ENCODE measurements around the gene SYT13. TPM values are rescaled to one million over a fixed set of nuclear protein-coding genes. Genes with fewer than 3 reads are reported as not detected.
A peak's percentile ranks its signal among the peaks of the same experiment; 100 is the strongest.
"Not testable (repeated sequence)": the region's sequence is repeated elsewhere in the genome, so short reads cannot be mapped to it uniquely, and the experiment has no call there.

Gene SYT13
- total and polyA plus RNA-seq, 5 donors, result 12.8 to 28.5 (median 22.2) TPM

- WGBS, result 31% methylated on average over 11 of the region's 11 CpGs
These were observed 7.5 kb upstream of the SYT13 start for GRCh38 chr11:45293566-45294192.

DNA sequence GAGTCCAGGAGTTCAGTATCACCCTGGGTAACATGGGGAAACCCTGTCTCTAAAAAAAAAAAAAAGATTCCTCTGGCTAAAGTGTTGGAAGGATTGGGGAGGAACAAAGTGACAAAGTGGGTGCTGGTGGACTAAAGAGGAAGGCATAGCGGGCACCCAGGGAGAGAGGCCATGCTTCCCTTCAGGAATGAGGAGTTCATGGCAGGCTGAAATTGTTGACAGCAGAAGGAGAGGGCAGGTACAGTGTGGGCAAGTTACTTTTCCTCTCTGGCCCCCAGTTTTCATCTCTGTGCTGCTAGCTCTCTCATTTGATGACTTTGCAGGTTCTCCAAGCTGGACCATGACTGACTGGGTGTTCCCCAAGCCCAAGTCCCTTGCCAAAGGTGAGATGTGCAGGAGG lies 4.4 kb upstream of the SYT13 start:
- no peaks in the 10 kb centered on the region for H3K27me3 ChIP-seq (ENCODE audit: control insufficient read depth, insufficient read depth)
- H3K4me1 ChIP-seq (ENCODE audit: control insufficient read depth, insufficient read depth, low read length), result no peaks in the 10 kb centered on the region
- H3K27ac ChIP-seq (ENCODE audit: low read length), result no peak overlapping the region
- no peak for DNase-seq
- no peak for ATAC-seq
- H3K9me3 ChIP-seq (ENCODE audit: control insufficient read depth, low read length), result peaks cover 4% of the 10 kb centered on the region
- no peak overlapping the region for H3K4me3 ChIP-seq (ENCODE audit: low read length)
- 82% methylated on average over 1 of the region's 1 CpG for WGBS
- intact Hi-C loops (cut with DNase I), result loop anchor here in 2 of 4 donors (5.0 to 10.0 kb wide), 3 partner anchors 86 to 356 kb away; no protein-coding TSS in a partner anchor

More at GRCh38 chr11:45293566-45294192, 7.5 kb upstream of the SYT13 start:
- H3K4me3 ChIP-seq (ENCODE audit: low read length); H3K9me3 ChIP-seq (ENCODE audit: control insufficient read depth, low read length); H3K27ac ChIP-seq (ENCODE audit: low read length); H3K27me3 ChIP-seq (ENCODE audit: control insufficient read depth, insufficient read depth); H3K4me1 ChIP-seq (ENCODE audit: control insufficient read depth, insufficient read depth, low read length): not testable (repeated sequence)
- DNase-seq, result peak; percentile 81 to 91 (median 87)
- peak; percentile 90 to 91 for ATAC-seq
- intact Hi-C loops (cut with DNase I), result loop anchor here in 3 of 4 donors (2.0 to 10.0 kb wide), 4 partner anchors 89 to 359 kb away; no protein-coding TSS in a partner anchor

DNA sequence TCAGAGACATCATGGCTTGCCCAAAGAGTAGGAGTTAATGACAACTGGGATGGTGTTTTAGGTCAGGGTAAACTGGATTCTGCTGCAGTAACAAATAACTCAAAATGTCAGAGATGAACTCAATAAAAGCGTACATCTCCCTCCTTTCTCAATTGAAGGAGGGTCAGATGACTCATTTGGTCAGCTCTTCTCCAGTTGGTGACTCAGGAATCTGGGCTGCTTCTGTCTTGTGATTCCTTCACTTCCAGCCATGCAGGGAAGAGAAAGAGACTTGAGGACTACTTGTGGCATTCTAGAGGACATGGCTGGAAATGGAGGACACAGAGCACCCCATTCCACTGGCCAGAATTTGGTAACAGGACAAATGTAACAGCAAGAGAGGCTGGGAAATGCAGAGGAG lies 3.2 kb upstream of the SYT13 start:
- H3K27me3 ChIP-seq (ENCODE audit: control insufficient read depth, insufficient read depth), result peaks cover 2% of the 10 kb centered on the region
- no peak overlapping the region for H3K27ac ChIP-seq (ENCODE audit: low read length)
- peaks cover 4% of the 10 kb centered on the region for H3K9me3 ChIP-seq (ENCODE audit: control insufficient read depth, low read length)
- intact Hi-C loops (cut with DNase I), result loop anchor here in 1 of 4 donors (10.0 kb wide), 1 partner anchor 355 kb away; no protein-coding TSS in a partner anchor
- 59% methylated on average over 1 of the region's 1 CpG for WGBS
- ATAC-seq (no peak), DNase-seq (no peak)
- no peak overlapping the region for H3K4me3 ChIP-seq (ENCODE audit: low read length)
- no peaks in the 10 kb centered on the region for H3K4me1 ChIP-seq (ENCODE audit: control insufficient read depth, insufficient read depth, low read length)

GRCh38 chr11:45288339-45288738 lies 2.2 kb upstream of the SYT13 start:
- 49% methylated on average over 2 of the region's 2 CpGs for WGBS
- H3K4me3 ChIP-seq (ENCODE audit: low read length), result no peak overlapping the region
- H3K9me3 ChIP-seq (ENCODE audit: control insufficient read depth, low read length), result peaks cover 4% of the 10 kb centered on the region
- intact Hi-C loops (cut with DNase I), result loop anchor here in 1 of 4 donors (10.0 kb wide), 1 partner anchor 354 kb away; no protein-coding TSS in a partner anchor
- peaks cover 2% of the 10 kb centered on the region for H3K27me3 ChIP-seq (ENCODE audit: control insufficient read depth, insufficient read depth)
- DNase-seq (no peak), ATAC-seq (no peak)
- H3K4me1 ChIP-seq (ENCODE audit: control insufficient read depth, insufficient read depth, low read length), result no peaks in the 10 kb centered on the region
- H3K27ac ChIP-seq (ENCODE audit: low read length), result no peak overlapping the region

DNA sequence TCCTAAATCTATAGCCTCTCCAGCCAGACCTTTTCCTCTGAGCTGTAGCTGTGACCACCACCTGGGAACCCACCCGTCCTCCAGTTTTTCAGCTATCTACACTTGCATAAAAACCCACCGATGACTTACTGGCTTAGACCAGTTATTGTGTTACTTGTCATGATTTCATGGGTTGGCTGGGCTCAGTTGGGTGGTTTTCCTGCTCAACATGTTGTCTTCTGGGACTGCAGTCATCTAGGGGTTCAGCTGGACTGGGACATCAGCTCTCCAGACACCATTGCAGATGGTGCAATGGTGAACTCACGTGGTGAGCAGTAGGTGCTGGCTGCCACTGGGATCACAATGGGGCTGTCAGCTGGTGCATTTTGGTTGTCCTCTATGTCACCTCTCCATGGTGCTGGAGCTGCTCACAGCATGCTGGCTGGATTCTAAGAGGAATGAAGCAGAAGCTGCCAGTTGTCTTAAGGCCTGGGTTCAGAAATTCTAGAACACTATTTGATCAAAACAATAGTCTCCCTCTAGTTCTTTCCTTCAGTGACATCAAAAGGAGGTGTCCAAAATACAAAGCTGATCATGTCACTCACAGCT lies 1.3 kb upstream of the SYT13 start:
- ATAC-seq (no peak), DNase-seq (no peak)
- Histone ChIP-seq H3K9me3 (ENCODE audit: control insufficient read depth, low read length) (peaks cover 4% of the 10 kb centered on the region), H3K4me3 (ENCODE audit: low read length) (no peak overlapping the region), H3K4me1 (ENCODE audit: control insufficient read depth, insufficient read depth, low read length) (no peaks in the 10 kb centered on the region), H3K27me3 (ENCODE audit: control insufficient read depth, insufficient read depth) (peaks cover 2% of the 10 kb centered on the region), H3K27ac (ENCODE audit: low read length) (no peak overlapping the region)
- 73% methylated on average over 3 of the region's 3 CpGs for whole genome bisulfite sequencing
- intact Hi-C loops (cut with DNase I), result loop anchor here in 1 of 4 donors (10.0 kb wide), 1 partner anchor 353 kb away; no protein-coding TSS in a partner anchor

DNA sequence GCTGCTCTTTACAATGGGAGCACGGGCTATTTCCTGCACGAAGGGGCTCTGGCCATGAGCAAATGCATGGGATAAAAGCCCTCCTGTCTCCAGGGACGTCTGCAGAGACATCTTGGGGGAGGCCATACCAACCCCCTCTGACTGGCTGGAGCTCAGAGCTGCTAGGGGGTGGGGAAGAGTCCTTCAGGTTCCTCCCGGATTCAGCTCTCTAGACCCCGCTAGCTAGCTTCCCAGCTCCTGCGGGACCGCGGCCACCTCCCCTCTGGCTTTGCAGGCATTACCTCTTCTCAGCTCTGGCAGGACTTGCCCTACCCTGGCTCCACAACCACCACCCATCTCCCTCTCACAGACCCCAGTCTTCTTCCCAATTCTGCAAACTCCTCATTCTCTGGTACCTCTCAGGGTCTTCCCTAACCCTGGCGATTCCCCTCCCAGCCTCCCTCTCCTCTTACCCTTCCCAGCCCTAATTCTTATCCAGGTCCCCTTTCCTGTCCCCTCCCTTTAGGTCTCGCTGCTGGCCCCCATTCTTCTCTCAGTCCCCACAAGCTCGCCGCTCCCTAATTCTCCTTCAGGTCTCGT lies 802 bp downstream of the SYT13 start:
- Histone ChIP-seq H3K4me3 (ENCODE audit: low read length) (no peak overlapping the region), H3K27me3 (ENCODE audit: control insufficient read depth, insufficient read depth) (peaks cover 2% of the 10 kb centered on the region), H3K27ac (ENCODE audit: low read length) (no peak overlapping the region), H3K4me1 (ENCODE audit: control insufficient read depth, insufficient read depth, low read length) (no peaks in the 10 kb centered on the region), H3K9me3 (ENCODE audit: control insufficient read depth, low read length) (peaks cover 4% of the 10 kb centered on the region)
- intact Hi-C loops (cut with DNase I), result loop anchor here in 1 of 4 donors (10.0 kb wide), 1 partner anchor 351 kb away; no protein-coding TSS in a partner anchor
- 17% methylated on average over 13 of the region's 13 CpGs for WGBS
- ATAC-seq, result peak in 1 of 2 donors; percentile 10
- DNase-seq, result no peak

GRCh38 chr11:45282081-45282480 lies 4.1 kb downstream of the SYT13 start:
- no peak for ATAC-seq
- intact Hi-C loops (cut with DNase I), result loop anchor here in 1 of 4 donors (10.0 kb wide), 1 partner anchor 347 kb away; no protein-coding TSS in a partner anchor
- peaks cover 2% of the 10 kb centered on the region for H3K27me3 ChIP-seq (ENCODE audit: control insufficient read depth, insufficient read depth)

DNA sequence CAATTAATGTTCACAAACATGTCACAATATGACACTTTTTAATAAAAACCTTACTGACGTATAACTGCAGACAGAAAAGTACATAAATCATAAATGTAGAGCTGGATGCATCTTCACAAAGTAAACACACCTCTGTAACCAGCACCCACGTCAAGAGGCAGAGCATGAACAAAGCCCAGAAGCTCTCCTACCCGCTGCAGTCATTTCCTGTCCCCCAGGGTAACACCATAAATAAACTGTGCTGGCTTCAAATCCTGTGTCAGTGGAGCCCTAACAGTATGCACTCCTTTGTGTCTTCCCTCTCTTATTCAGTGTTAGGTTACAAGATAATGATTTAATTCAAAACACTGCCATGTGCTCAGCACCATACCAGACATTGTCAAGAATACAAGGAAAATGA lies 5.7 kb downstream of the SYT13 start:
- Histone ChIP-seq H3K27ac (ENCODE audit: low read length) (no peak overlapping the region), H3K4me1 (ENCODE audit: control insufficient read depth, insufficient read depth, low read length) (no peaks in the 10 kb centered on the region), H3K27me3 (ENCODE audit: control insufficient read depth, insufficient read depth) (peaks cover 2% of the 10 kb centered on the region), H3K9me3 (ENCODE audit: control insufficient read depth, low read length) (no peaks in the 10 kb centered on the region), H3K4me3 (ENCODE audit: low read length) (no peak overlapping the region)
- intact Hi-C loops (cut with DNase I), result loop anchor here in 1 of 4 donors (10.0 kb wide), 1 partner anchor 346 kb away; no protein-coding TSS in a partner anchor
- DNase-seq (no peak), ATAC-seq (no peak)
- 64% methylated on average over 3 of the region's 3 CpGs for WGBS

More at GRCh38 chr11:45282081-45282480, 4.1 kb downstream of the SYT13 start:
- no peak overlapping the region for H3K27ac ChIP-seq (ENCODE audit: low read length)
- no peak overlapping the region for H3K4me3 ChIP-seq (ENCODE audit: low read length)
- DNase-seq, result no peak
- H3K9me3 ChIP-seq (ENCODE audit: control insufficient read depth, low read length), result no peaks in the 10 kb centered on the region
- 84% methylated on average over 6 of the region's 6 CpGs for WGBS
- H3K4me1 ChIP-seq (ENCODE audit: control insufficient read depth, insufficient read depth, low read length), result no peaks in the 10 kb centered on the region

DNA sequence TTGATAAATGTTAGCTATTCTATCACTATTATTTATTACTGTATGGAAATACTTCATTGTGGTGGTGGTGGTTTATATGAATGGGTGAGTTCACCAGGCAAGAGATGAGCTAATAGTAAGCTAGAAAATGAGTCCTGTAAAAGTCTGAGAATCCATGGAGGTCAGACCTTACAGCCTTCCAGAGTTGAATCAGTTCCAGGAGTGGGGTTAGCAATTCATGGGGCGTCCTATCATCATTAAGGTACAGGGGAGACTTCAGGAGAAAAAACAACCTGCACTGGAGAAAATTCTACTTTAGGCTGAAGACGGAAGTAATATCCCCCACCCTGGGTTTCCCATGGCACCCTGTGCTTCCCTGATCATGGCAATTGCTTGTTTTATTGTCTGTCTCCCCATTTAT lies 6.5 kb downstream of the SYT13 start:
- intact Hi-C loops (cut with DNase I), result loop anchor here in 1 of 4 donors (10.0 kb wide), 1 partner anchor 345 kb away; no protein-coding TSS in a partner anchor
- Histone ChIP-seq H3K4me3 (ENCODE audit: low read length) (no peak overlapping the region), H3K27ac (ENCODE audit: low read length) (no peak overlapping the region), H3K4me1 (ENCODE audit: control insufficient read depth, insufficient read depth, low read length) (no peaks in the 10 kb centered on the region), H3K9me3 (ENCODE audit: control insufficient read depth, low read length) (no peaks in the 10 kb centered on the region), H3K27me3 (ENCODE audit: control insufficient read depth, insufficient read depth) (peaks cover 1% of the 10 kb centered on the region)
- WGBS, result 97% methylated on average over 2 of the region's 2 CpGs
- ATAC-seq (no peak), DNase-seq (no peak)

GRCh38 chr11:45278714-45279113 lies 7.4 kb downstream of the SYT13 start:
- Histone ChIP-seq H3K27ac (ENCODE audit: low read length) (no peak overlapping the region), H3K9me3 (ENCODE audit: control insufficient read depth, low read length) (no peaks in the 10 kb centered on the region), H3K4me3 (ENCODE audit: low read length) (no peak overlapping the region), H3K4me1 (ENCODE audit: control insufficient read depth, insufficient read depth, low read length) (no peaks in the 10 kb centered on the region), H3K27me3 (ENCODE audit: control insufficient read depth, insufficient read depth) (no peaks in the 10 kb centered on the region)
- 82% methylated on average over 4 of the region's 4 CpGs for WGBS
- ATAC-seq (no peak), DNase-seq (no peak)
- intact Hi-C loops (cut with DNase I), result no loop called here

- intact Hi-C loops (cut with DNase I), result no loop called here
- H3K27me3 ChIP-seq (ENCODE audit: control insufficient read depth, insufficient read depth), result no peaks in the 10 kb centered on the region
- ATAC-seq (no peak), DNase-seq (no peak)
- 84% methylated on average over 4 of the region's 4 CpGs for WGBS
- H3K4me1 ChIP-seq (ENCODE audit: control insufficient read depth, insufficient read depth, low read length), result no peaks in the 10 kb centered on the region
- no peak overlapping the region for H3K4me3 ChIP-seq (ENCODE audit: low read length)
- H3K27ac ChIP-seq (ENCODE audit: low read length), result no peak overlapping the region
- no peaks in the 10 kb centered on the region for H3K9me3 ChIP-seq (ENCODE audit: control insufficient read depth, low read length)
These were observed 10.3 kb downstream of the SYT13 start for GRCh38 chr11:45275828-45276227.

All from right cardiac atrium (tissue), 5 donors.